ENCODE results near the gene CCDC40. TPM values are rescaled to one million over a fixed set of nuclear protein-coding genes. Genes with fewer than 3 reads are reported as not detected.

Gene CCDC40
- total and polyA plus RNA-seq, 10 of the 15 experiments (the other 5 are each of a cell fraction or from before 2014, with no cell fraction given): 0.06 to 0.10 TPM; not detected in 8

GRCh38 chr17:80110927-80111701 lies 74.7 kb downstream of the CCDC40 start:
- Histone ChIP-seq H3K27ac (ENCODE audit: control insufficient read depth, insufficient read depth) (no peak overlapping the region), H4K20me1 (ENCODE audit: control insufficient read depth, insufficient read depth) (no peaks in the 10 kb centered on the region; the same call in 1 of the 2 replicates), H3K79me2 (ENCODE audit: control insufficient read depth, insufficient read depth, low read length) (no peaks in the 10 kb centered on the region), H3K4me3 (no peak overlapping the region), H3K27me3 (replicated peaks in 1 of 2; ENCODE audit: control insufficient read depth in 2 of 2, insufficient read depth in 2 of 2, low read length in 1 of 2) (peaks cover 0 to 3% of the 10 kb centered on the region in 2 experiments; a peak in 2 of 4 replicates), H3K36me3 (ENCODE audit: control insufficient read depth in 2 of 2, insufficient read depth in 2 of 2, low read length in 1 of 2) (no peaks in the 10 kb centered on the region), H3K9me3 (replicated peaks; ENCODE audit: control insufficient read depth, insufficient read depth, low read length) (no peaks in the 10 kb centered on the region; the same call in 2 of the 3 replicates), H3K4me2 (ENCODE audit: control insufficient read depth, insufficient read depth) (no peak overlapping the region), H3K4me1 (ENCODE audit: control insufficient read depth, insufficient read depth, low read length) (no peaks in the 10 kb centered on the region), H3K9ac (ENCODE audit: control insufficient read depth, insufficient read depth, low read length) (no peak overlapping the region), H2AFZ (ENCODE audit: control insufficient read depth, low read depth, low read length) (no peak overlapping the region)
- FAIRE-seq: no peak
- no peak for DNase-seq (ENCODE audit: low read depth, low spot score)
- in situ Hi-C loops (cut with MboI) (no loop called here), intact Hi-C loops (cut with micrococcal nuclease; ENCODE audit: unreplicated experiment) (no loop called here)
- 47% methylated on average over 17 of the region's 21 CpGs for WGBS (ENCODE audit: insufficient coverage, insufficient replicate concordance, low lambda C conversion rate, missing lambda C conversion rate)
- no TSS peak for BruUV-seq (replicated peaks)
- no peak for TF ChIP-seq MTA3 (IDR thresholded peaks at IDR 0.05; ENCODE audit: borderline replicate concordance, low read length)
- TF ChIP-seq BHLHE40 (IDR thresholded peaks at IDR 0.05; ENCODE audit: borderline replicate concordance in 1 of 2, low read depth in 2 of 2, low read length in 1 of 2): no peak
- no peak for TF ChIP-seq RBBP5 (conservative IDR thresholded peaks at IDR 0.05)
- TF ChIP-seq CBFB (IDR thresholded peaks at IDR 0.05; ENCODE audit: low read depth): no peak
- TF ChIP-seq BMI1 (IDR thresholded peaks at IDR 0.05; ENCODE audit: borderline replicate concordance): no peak
- TF ChIP-seq KDM1A (IDR thresholded peaks at IDR 0.05; ENCODE audit: borderline replicate concordance): no peak
- no peak for TF ChIP-seq ZNF687 (IDR thresholded peaks at IDR 0.05)
- TF ChIP-seq RFX5 (IDR thresholded peaks at IDR 0.05; ENCODE audit: low read depth, low read length): no peak
- no peak for TF ChIP-seq GATAD2B (conservative IDR thresholded peaks at IDR 0.05; ENCODE audit: low read depth)
- no peak for TF ChIP-seq SMAD1 (IDR thresholded peaks at IDR 0.05; ENCODE audit: low read depth, partially characterized antibody)
- no peak for TF ChIP-seq TAF1 (IDR thresholded peaks at IDR 0.05; ENCODE audit: borderline replicate concordance, low read depth, low read length)
- TF ChIP-seq ZNF274 (IDR thresholded peaks at IDR 0.05; ENCODE audit: insufficient read depth, insufficient read length): no peak
- TF ChIP-seq ZNF622 (IDR thresholded peaks at IDR 0.05): no peak
- no peak for TF ChIP-seq LARP7 (IDR thresholded peaks at IDR 0.05)
- TF ChIP-seq IKZF2 (IDR thresholded peaks at IDR 0.05): no peak
- no peak for TF ChIP-seq RELA (IDR thresholded peaks at IDR 0.05; ENCODE audit: borderline replicate concordance, partially characterized antibody)
- TF ChIP-seq ZSCAN29 (IDR thresholded peaks at IDR 0.05): no peak
- TF ChIP-seq BACH1 (IDR thresholded peaks at IDR 0.05; ENCODE audit: borderline replicate concordance): no peak
- TF ChIP-seq NKRF (conservative IDR thresholded peaks at IDR 0.05): no peak
- ChIA-PET POLR2A (no interaction called here), CTCF (interaction anchor here (0.6 kb wide), 1 partner anchor 10 kb away, joined by 3 read pairs; the partner anchor contains the start of gene GAA), SMC1A (ENCODE audit: uncharacterized antibody, unreplicated experiment) (no interaction called here), RAD21 (ENCODE audit: unreplicated experiment) (no interaction called here)
- no peak for ATAC-seq
